Dedifferentiated amniotic fluid mesenchymal stem cell (primary cell): ENCODE measurements around the gene TMEM126A.
"Not testable (repeated sequence)": the region's sequence is repeated elsewhere in the genome, so short reads cannot be mapped to it uniquely, and the experiment has no call there.

Experiments used
- DNase-seq: peaks from one replicate; pipeline ENCODE4 v3.0.0-alpha.2; 2016; ENCODE audit errors: extremely low spot score

TMEM126A gene

GRCh38 chr11:85658180-85658579, 10.4 kb downstream of the TMEM126A start:
- no peak for DNase-seq

GRCh38 chr11:85661972-85662664, 14.4 kb downstream of the TMEM126A start:
- DNase-seq, result no peak

- DNase-seq, result no peak
These were observed 15.4 kb downstream of the TMEM126A start for GRCh38 chr11:85663080-85663752.

GRCh38 chr11:85663753-85664614, 16.2 kb downstream of the TMEM126A start:
- peak; percentile 37 for DNase-seq

- peak; percentile 96 for DNase-seq
These were observed 17.1 kb downstream of the TMEM126A start, which contains the start of gene CREBZF for GRCh38 chr11:85664615-85665481. CREBZF (minus strand) TSS chr11:85665129; CDS start chr11:85664875, 254 bp downstream.

- no peak for DNase-seq
These were observed 18.0 kb downstream of the TMEM126A start for GRCh38 chr11:85665733-85666132.

- no peak for DNase-seq
These were observed 18.9 kb downstream of the TMEM126A start for GRCh38 chr11:85666687-85667086.

- DNase-seq, result no peak
These were observed 20.4 kb downstream of the TMEM126A start for GRCh38 chr11:85668157-85668556.

- DNase-seq, result not testable (repeated sequence)
These were observed 23.3 kb downstream of the TMEM126A start for GRCh38 chr11:85670949-85671663.

GRCh38 chr11:85672105-85672902, 24.5 kb downstream of the TMEM126A start:
- DNase-seq, result no peak

- no peak for DNase-seq
These were observed 25.6 kb downstream of the TMEM126A start for GRCh38 chr11:85673393-85673792.

- DNase-seq, result no peak
These were observed 31.8 kb downstream of the TMEM126A start for GRCh38 chr11:85679576-85679975.

- DNase-seq, result no peak
These were observed 33.1 kb downstream of the TMEM126A start for GRCh38 chr11:85680897-85681296.

GRCh38 chr11:85682330-85683305, 34.9 kb downstream of the TMEM126A start:
- no peak for DNase-seq

- no peak for DNase-seq
These were observed 37.5 kb downstream of the TMEM126A start for GRCh38 chr11:85685125-85685819.

GRCh38 chr11:85685820-85686459, 38.2 kb downstream of the TMEM126A start, which contains the start of gene CCDC89:
CCDC89 (minus strand) TSS chr11:85686195; CDS start chr11:85686130, 65 bp downstream.
- no peak for DNase-seq

- DNase-seq, result peak; percentile 51
These were observed 46.7 kb downstream of the TMEM126A start for GRCh38 chr11:85694385-85694980.
